Activated CD4-positive, alpha-beta memory T cell treated with anti-CD3 and anti-CD28 coated beads, Interleukin-2, amount 10 ng/mL, durations not matched to agents 7 days and 5 days (primary cell): ENCODE results near the gene CLCNKA. TPM values are rescaled to one million over a fixed set of nuclear protein-coding genes. Genes with fewer than 3 reads are reported as not detected.
"Not testable (repeated sequence)": the region's sequence is repeated elsewhere in the genome, so short reads cannot be mapped to it uniquely, and the experiment has no call there.

Experiments
- CTCF ChIA-PET: fragments of 350-600 bp; sonication (Branson Sonifier 250); formaldehyde crosslinking; loops from one replicate; lab custom pipeline; 2021; ENCODE audit warnings: antibody characterized with exemption, inconsistent platforms; lab: Charles Lee
- POLR2A ChIA-PET: fragments of 350-600 bp; sonication (Branson Sonifier 250); formaldehyde crosslinking; loops from one replicate; lab custom pipeline; 2021; ENCODE audit warnings: antibody characterized with exemption; lab: Charles Lee
- DNase-seq: peaks from one replicate; pipeline ENCODE4 v3.0.0-alpha.2; 2020
- H3K27ac Mint-ChIP-seq: one replicate; pipeline ENCODE4 v1.8.0; 2021; ENCODE audit warnings: mild to moderate bottlenecking, mixed read lengths
- H3K27me3 Mint-ChIP-seq: one replicate; pipeline ENCODE4 v1.8.0; 2021; ENCODE audit warnings: mixed read lengths
- H3K36me3 Mint-ChIP-seq: one replicate; pipeline ENCODE4 v1.8.0; 2021; ENCODE audit warnings: low read depth, mixed read lengths
- H3K4me1 Mint-ChIP-seq: one replicate; pipeline ENCODE4 v1.8.0; 2021; ENCODE audit warnings: mixed read lengths
- H3K4me3 Mint-ChIP-seq: one replicate; pipeline ENCODE4 v1.8.0; 2021; ENCODE audit warnings: mild to moderate bottlenecking, mixed read lengths
- H3K9me3 Mint-ChIP-seq: one replicate; pipeline ENCODE4 v1.8.0; 2021; ENCODE audit warnings: mixed read lengths
- total RNA-seq, 2 experiments: library from RNA; stranded (reverse); gene quantifications; one replicate each; pipeline ENCODE4 v1.2.3, GENCODE V29; 2021

Gene CLCNKA
- total RNA-seq, 2 experiments from 2014 or later, result 0.13 to 0.20 TPM

- Mint-ChIP-seq H3K4me3 (no peak overlapping the region), H3K27me3 (peaks cover 2% of the 10 kb centered on the region), H3K27ac (no peak overlapping the region), H3K36me3 (no peaks in the 10 kb centered on the region), H3K9me3 (no peaks in the 10 kb centered on the region), H3K4me1 (peaks cover 12% of the 10 kb centered on the region)
- POLR2A ChIA-PET, result no interaction called here
- DNase-seq, result peak; percentile 89
- CTCF ChIA-PET, result interaction anchor here (0.6 to 3.0 kb wide), 13 partner anchors 9 to 264 kb away, joined by 3 to 16 read pairs (median 4); partner anchors contain the start of gene FAM131C
These were observed 34.0 kb downstream of the CLCNKA start for GRCh38 chr1:16055613-16056520.

- CTCF ChIA-PET, result interaction anchor here (0.6 to 3.0 kb wide), 8 partner anchors 9 to 265 kb away, joined by 3 to 16 read pairs (median 4); partner anchors contain the start of gene FAM131C
- H3K9me3 Mint-ChIP-seq, H3K4me3 Mint-ChIP-seq, H3K36me3 Mint-ChIP-seq, H3K27ac Mint-ChIP-seq, H3K27me3 Mint-ChIP-seq, DNase-seq, POLR2A ChIA-PET: not testable (repeated sequence)
- H3K4me1 Mint-ChIP-seq, result peaks cover 12% of the 10 kb centered on the region
These were observed 34.7 kb downstream of the CLCNKA start for GRCh38 chr1:16056521-16056912.

GRCh38 chr1:16057314-16057915 is 35.6 kb downstream of the CLCNKA start:
- peaks cover 13% of the 10 kb centered on the region for H3K4me1 Mint-ChIP-seq
- H3K27me3 Mint-ChIP-seq, H3K4me3 Mint-ChIP-seq, DNase-seq, H3K9me3 Mint-ChIP-seq, H3K27ac Mint-ChIP-seq, H3K36me3 Mint-ChIP-seq, POLR2A ChIA-PET: not testable (repeated sequence)
- CTCF ChIA-PET, result interaction anchor here (0.8 to 2.3 kb wide), 6 partner anchors 13 to 242 kb away, joined by 3 to 11 read pairs (median 4); partner anchors contain the start of gene FAM131C

GRCh38 chr1:16058394-16059120 is 36.7 kb downstream of the CLCNKA start:
- POLR2A ChIA-PET, H3K27me3 Mint-ChIP-seq, DNase-seq, H3K4me3 Mint-ChIP-seq, H3K27ac Mint-ChIP-seq, H3K36me3 Mint-ChIP-seq, H3K9me3 Mint-ChIP-seq: not testable (repeated sequence)
- peaks cover 22% of the 10 kb centered on the region for H3K4me1 Mint-ChIP-seq
- CTCF ChIA-PET, result interaction anchor here (1.2 kb wide), 1 partner anchor 23 kb away, joined by 5 read pairs; no protein-coding TSS in a partner anchor

- Mint-ChIP-seq H3K9me3 (no peaks in the 10 kb centered on the region), H3K36me3 (no peaks in the 10 kb centered on the region), H3K27me3 (peaks cover 6% of the 10 kb centered on the region), H3K27ac (no peak overlapping the region), H3K4me1 (peaks cover 36% of the 10 kb centered on the region), H3K4me3 (no peak overlapping the region)
- CTCF ChIA-PET, result interaction anchor here (1.0 to 1.4 kb wide), 3 partner anchors 9 to 21 kb away, joined by 3 to 4 read pairs (median 4); no protein-coding TSS in a partner anchor
- DNase-seq, result no peak
- POLR2A ChIA-PET, result no interaction called here
These were observed 39.4 kb downstream of the CLCNKA start for GRCh38 chr1:16061266-16061665.

- CTCF ChIA-PET, H3K36me3 Mint-ChIP-seq, DNase-seq, H3K4me3 Mint-ChIP-seq, H3K27ac Mint-ChIP-seq, H3K9me3 Mint-ChIP-seq, H3K27me3 Mint-ChIP-seq: not testable (repeated sequence)
- POLR2A ChIA-PET, result interaction anchor here (1.0 kb wide), 1 partner anchor 22 kb away, joined by 3 read pairs; no protein-coding TSS in a partner anchor
- peaks cover 42% of the 10 kb centered on the region for H3K4me1 Mint-ChIP-seq
These were observed 40.3 kb downstream of the CLCNKA start for GRCh38 chr1:16061989-16062686.

- H3K36me3 Mint-ChIP-seq, H3K4me3 Mint-ChIP-seq, DNase-seq, H3K27me3 Mint-ChIP-seq, H3K9me3 Mint-ChIP-seq, H3K27ac Mint-ChIP-seq, CTCF ChIA-PET: not testable (repeated sequence)
- POLR2A ChIA-PET, result interaction anchor here (1.0 kb wide), 1 partner anchor 23 kb away, joined by 3 read pairs; no protein-coding TSS in a partner anchor
- H3K4me1 Mint-ChIP-seq, result peaks cover 48% of the 10 kb centered on the region
These were observed 40.8 kb downstream of the CLCNKA start for GRCh38 chr1:16062687-16063075.

GRCh38 chr1:16063226-16063829 is 41.5 kb downstream of the CLCNKA start:
- POLR2A ChIA-PET, result interaction anchor here (1.0 to 1.8 kb wide), 2 partner anchors 10 to 23 kb away, joined by 3 to 6 read pairs; partner anchors contain the start of gene FAM131C
- Mint-ChIP-seq H3K9me3 (no peaks in the 10 kb centered on the region), H3K27ac (peak overlapping the region; percentile 78)

GRCh38 chr1:16063921-16064320 is 42.1 kb downstream of the CLCNKA start:
- Mint-ChIP-seq H3K4me3 (peak overlapping the region; percentile 67), H3K27me3 (peaks cover 12% of the 10 kb centered on the region)
- DNase-seq, result no peak

More at GRCh38 chr1:16063226-16063829, 41.5 kb downstream of the CLCNKA start:
- peaks cover 9% of the 10 kb centered on the region for H3K27me3 Mint-ChIP-seq
- CTCF ChIA-PET, result interaction anchor here (11.1 kb wide), 1 partner anchor 17 kb away, joined by 88 read pairs; no protein-coding TSS in a partner anchor
- H3K4me1 Mint-ChIP-seq, result peaks cover 54% of the 10 kb centered on the region
- H3K4me3 Mint-ChIP-seq, result peak overlapping the region; percentile 67
- no peak for DNase-seq
- H3K36me3 Mint-ChIP-seq, result no peaks in the 10 kb centered on the region

GRCh38 chr1:16064536-16065268 is 42.9 kb downstream of the CLCNKA start:
- Mint-ChIP-seq H3K27me3 (peaks cover 12% of the 10 kb centered on the region), H3K4me1 (peaks cover 68% of the 10 kb centered on the region), H3K9me3 (no peaks in the 10 kb centered on the region), H3K36me3 (peaks cover 5% of the 10 kb centered on the region), H3K27ac (peak overlapping the region; percentile 78), H3K4me3 (peak overlapping the region; percentile 67)
- peak; percentile 40 for DNase-seq
- POLR2A ChIA-PET, result interaction anchor here (0.6 to 1.8 kb wide), 3 partner anchors 9 to 145 kb away, joined by 3 to 6 read pairs (median 4); partner anchors contain the start of gene FAM131C
- CTCF ChIA-PET, result interaction anchor here (0.6 to 11.1 kb wide), 7 partner anchors 8 to 273 kb away, joined by 3 to 88 read pairs (median 3); no protein-coding TSS in a partner anchor

More at GRCh38 chr1:16063921-16064320, 42.1 kb downstream of the CLCNKA start:
- Mint-ChIP-seq H3K4me1 (peaks cover 60% of the 10 kb centered on the region), H3K27ac (peak overlapping the region; percentile 78), H3K36me3 (peaks cover 5% of the 10 kb centered on the region), H3K9me3 (no peaks in the 10 kb centered on the region)
- ChIA-PET CTCF (interaction anchor here (0.6 to 11.1 kb wide), 6 partner anchors 8 to 272 kb away, joined by 3 to 88 read pairs (median 4); no protein-coding TSS in a partner anchor), POLR2A (interaction anchor here (1.0 to 1.8 kb wide), 2 partner anchors 9 to 144 kb away, joined by 4 to 6 read pairs; partner anchors contain the start of gene FAM131C)

GRCh38 chr1:16065269-16065576 is 43.4 kb downstream of the CLCNKA start:
- no peak for DNase-seq
- Mint-ChIP-seq H3K27ac (peak overlapping the region; percentile 78), H3K9me3 (no peaks in the 10 kb centered on the region), H3K4me1 (peaks cover 73% of the 10 kb centered on the region), H3K27me3 (peaks cover 12% of the 10 kb centered on the region), H3K4me3 (peak overlapping the region; percentile 67), H3K36me3 (peaks cover 5% of the 10 kb centered on the region)
- POLR2A ChIA-PET, result interaction anchor here (0.6 to 1.8 kb wide), 2 partner anchors 8 to 142 kb away, joined by 3 to 6 read pairs; partner anchors contain the start of gene FAM131C
- CTCF ChIA-PET, result interaction anchor here (0.9 to 11.1 kb wide), 4 partner anchors 8 to 15 kb away, joined by 3 to 88 read pairs (median 5); no protein-coding TSS in a partner anchor
